ENCODE data around the gene NPY. TPM values are rescaled to one million over a fixed set of nuclear protein-coding genes. Genes with fewer than 3 reads are reported as not detected.

The NPY gene
- total RNA-seq, 1 experiment from 2014 or later = 1.8 TPM

GRCh38 chr7:24297362-24297761, 13.4 kb downstream of the NPY start:
- H3K9me3 ChIP-seq (replicated peaks) = no peaks in the 10 kb centered on the region
- H3K4me3 ChIP-seq = no peak overlapping the region
- no peaks in the 10 kb centered on the region for H3K27me3 ChIP-seq
- DNase-seq = no peak
- no peaks in the 10 kb centered on the region for H3K36me3 ChIP-seq
- H3K27ac ChIP-seq = no peak overlapping the region
- H3K4me1 ChIP-seq = no peaks in the 10 kb centered on the region

GRCh38 chr7:24298696-24299095, 14.7 kb downstream of the NPY start:
- no peaks in the 10 kb centered on the region for H3K4me1 ChIP-seq
- H3K36me3 ChIP-seq = no peaks in the 10 kb centered on the region
- no peaks in the 10 kb centered on the region for H3K9me3 ChIP-seq (replicated peaks)
- no peak overlapping the region for H3K27ac ChIP-seq
- H3K4me3 ChIP-seq = no peak overlapping the region
- DNase-seq = no peak
- no peaks in the 10 kb centered on the region for H3K27me3 ChIP-seq

GRCh38 chr7:24299192-24299591, 15.2 kb downstream of the NPY start:
- Histone ChIP-seq H3K27me3 (no peaks in the 10 kb centered on the region), H3K27ac (no peak overlapping the region), H3K4me3 (no peak overlapping the region), H3K4me1 (peaks cover 1% of the 10 kb centered on the region), H3K9me3 (replicated peaks) (no peaks in the 10 kb centered on the region), H3K36me3 (no peaks in the 10 kb centered on the region)
- DNase-seq = no peak

GRCh38 chr7:24301703-24302102, 17.7 kb downstream of the NPY start:
- Histone ChIP-seq H3K27ac (no peak overlapping the region), H3K9me3 (replicated peaks) (no peaks in the 10 kb centered on the region), H3K36me3 (no peaks in the 10 kb centered on the region), H3K4me1 (peaks cover 11% of the 10 kb centered on the region), H3K27me3 (no peaks in the 10 kb centered on the region), H3K4me3 (no peak overlapping the region)
- DNase-seq = no peak

- no peaks in the 10 kb centered on the region for H3K36me3 ChIP-seq
- peak; percentile 67 to 77 for DNase-seq
- no peaks in the 10 kb centered on the region for H3K27me3 ChIP-seq
- H3K27ac ChIP-seq = no peak overlapping the region
- peaks cover 15% of the 10 kb centered on the region for H3K4me1 ChIP-seq
- no peaks in the 10 kb centered on the region for H3K9me3 ChIP-seq (replicated peaks)
- no peak overlapping the region for H3K4me3 ChIP-seq
These were observed 20.6 kb downstream of the NPY start for GRCh38 chr7:24304494-24305095.

GRCh38 chr7:24307326-24307725, 23.3 kb downstream of the NPY start:
- DNase-seq = no peak
- H3K27me3 ChIP-seq = no peaks in the 10 kb centered on the region
- no peak overlapping the region for H3K4me3 ChIP-seq
- H3K9me3 ChIP-seq (replicated peaks) = no peaks in the 10 kb centered on the region
- H3K27ac ChIP-seq = no peak overlapping the region
- no peaks in the 10 kb centered on the region for H3K36me3 ChIP-seq
- H3K4me1 ChIP-seq = peaks cover 16% of the 10 kb centered on the region

- Histone ChIP-seq H3K4me3 (no peak overlapping the region), H3K9me3 (replicated peaks) (no peaks in the 10 kb centered on the region)
These were observed 28.6 kb downstream of the NPY start for GRCh38 chr7:24312588-24312987.

GRCh38 chr7:24313777-24314176, 29.8 kb downstream of the NPY start:
- Histone ChIP-seq H3K4me1 (0 out of 2 replicates have a peak, but pooled peaks cover 4% of the 10 kb centered on the region), H3K27ac (no peak overlapping the region), H3K9me3 (replicated peaks) (no peaks in the 10 kb centered on the region), H3K4me3 (no peak overlapping the region), H3K36me3 (no peaks in the 10 kb centered on the region), H3K27me3 (no peaks in the 10 kb centered on the region)
- no peak for DNase-seq

More at GRCh38 chr7:24312588-24312987, 28.6 kb downstream of the NPY start:
- H3K27me3 ChIP-seq = no peaks in the 10 kb centered on the region
- H3K36me3 ChIP-seq = no peaks in the 10 kb centered on the region
- 0 out of 2 replicates have a peak, but pooled peaks cover 4% of the 10 kb centered on the region for H3K4me1 ChIP-seq
- no peak overlapping the region for H3K27ac ChIP-seq
- no peak for DNase-seq

- H3K27ac ChIP-seq = no peak overlapping the region
- H3K9me3 ChIP-seq (replicated peaks) = no peaks in the 10 kb centered on the region
- no peak for DNase-seq
- no peaks in the 10 kb centered on the region for H3K4me1 ChIP-seq
- no peak overlapping the region for H3K4me3 ChIP-seq
- H3K36me3 ChIP-seq = no peaks in the 10 kb centered on the region
- H3K27me3 ChIP-seq = no peaks in the 10 kb centered on the region
These were observed 32.4 kb downstream of the NPY start for GRCh38 chr7:24316340-24316739.

- H3K27me3 ChIP-seq = no peaks in the 10 kb centered on the region
- no peaks in the 10 kb centered on the region for H3K9me3 ChIP-seq (replicated peaks)
- no peaks in the 10 kb centered on the region for H3K4me1 ChIP-seq
- peak; percentile 29 to 71 for DNase-seq
- no peak overlapping the region for H3K4me3 ChIP-seq
- H3K36me3 ChIP-seq = no peaks in the 10 kb centered on the region
- no peak overlapping the region for H3K27ac ChIP-seq
These were observed 34.3 kb downstream of the NPY start for GRCh38 chr7:24318326-24318725.

GRCh38 chr7:24319209-24319608, 35.2 kb downstream of the NPY start:
- H3K27me3 ChIP-seq = no peaks in the 10 kb centered on the region
- no peak overlapping the region for H3K27ac ChIP-seq
- H3K9me3 ChIP-seq (replicated peaks) = no peaks in the 10 kb centered on the region
- H3K4me1 ChIP-seq = peaks cover 8% of the 10 kb centered on the region
- no peaks in the 10 kb centered on the region for H3K36me3 ChIP-seq
- DNase-seq = no peak
- no peak overlapping the region for H3K4me3 ChIP-seq

GRCh38 chr7:24323961-24324480, 40.0 kb downstream of the NPY start:
- H3K4me3 ChIP-seq = no peak overlapping the region
- peak; percentile 69 to 85 for DNase-seq

GRCh38 chr7:24325708-24326107, 41.7 kb downstream of the NPY start:
- no peak for DNase-seq
- peaks cover 22% of the 10 kb centered on the region for H3K4me1 ChIP-seq
- no peaks in the 10 kb centered on the region for H3K27me3 ChIP-seq
- H3K4me3 ChIP-seq = no peak overlapping the region
- no peak overlapping the region for H3K27ac ChIP-seq
- H3K9me3 ChIP-seq (replicated peaks) = no peaks in the 10 kb centered on the region
- no peaks in the 10 kb centered on the region for H3K36me3 ChIP-seq

More at GRCh38 chr7:24323961-24324480, 40.0 kb downstream of the NPY start:
- H3K9me3 ChIP-seq (replicated peaks) = no peaks in the 10 kb centered on the region
- peak overlapping the region; percentile 11; the same call in 1 of the 2 replicates for H3K27ac ChIP-seq
- H3K4me1 ChIP-seq = peaks cover 22% of the 10 kb centered on the region
- no peaks in the 10 kb centered on the region for H3K36me3 ChIP-seq
- H3K27me3 ChIP-seq = no peaks in the 10 kb centered on the region

- DNase-seq = no peak
These were observed 44.1 kb downstream of the NPY start for GRCh38 chr7:24328050-24328449.

GRCh38 chr7:24328894-24329293, 44.9 kb downstream of the NPY start:
- Histone ChIP-seq H3K9me3 (replicated peaks) (peaks cover 4% of the 10 kb centered on the region; the same call in 1 of the 2 replicates), H3K27me3 (no peaks in the 10 kb centered on the region), H3K4me3 (no peak overlapping the region), H3K4me1 (peaks cover 26% of the 10 kb centered on the region), H3K27ac (no peak overlapping the region), H3K36me3 (no peaks in the 10 kb centered on the region)
- DNase-seq = no peak

More at GRCh38 chr7:24328050-24328449, 44.1 kb downstream of the NPY start:
- H3K27me3 ChIP-seq = no peaks in the 10 kb centered on the region
- no peak overlapping the region for H3K27ac ChIP-seq
- peaks cover 22% of the 10 kb centered on the region for H3K4me1 ChIP-seq
- no peak overlapping the region for H3K4me3 ChIP-seq
- no peaks in the 10 kb centered on the region for H3K36me3 ChIP-seq
- peaks cover 4% of the 10 kb centered on the region; the same call in 1 of the 2 replicates for H3K9me3 ChIP-seq (replicated peaks)

- Histone ChIP-seq H3K36me3 (no peaks in the 10 kb centered on the region), H3K4me3 (no peak overlapping the region), H3K9me3 (replicated peaks) (peaks cover 4% of the 10 kb centered on the region), H3K27ac (peak overlapping the region; percentile 55), H3K4me1 (peaks cover 36% of the 10 kb centered on the region), H3K27me3 (no peaks in the 10 kb centered on the region)
- DNase-seq = peak; percentile 82 to 89
These were observed 50.0 kb downstream of the NPY start for GRCh38 chr7:24334012-24334411.

Data from SJCRH30 (cell line).